Activated CD4-positive, alpha-beta T cell treated with anti-CD3 and anti-CD28 coated beads, Interleukin-2, Interleukin-6, amounts not matched to agents 100 ng/mL and 50 ng/mL, durations not matched to agents 16 hours and 8 hours (primary cell): ENCODE measurements around the gene TCF15.

ENCODE experiments used
- DNase-seq: peaks from one replicate; pipeline ENCODE4 v3.0.0-alpha.2; 2020

The TCF15 gene

DNA sequence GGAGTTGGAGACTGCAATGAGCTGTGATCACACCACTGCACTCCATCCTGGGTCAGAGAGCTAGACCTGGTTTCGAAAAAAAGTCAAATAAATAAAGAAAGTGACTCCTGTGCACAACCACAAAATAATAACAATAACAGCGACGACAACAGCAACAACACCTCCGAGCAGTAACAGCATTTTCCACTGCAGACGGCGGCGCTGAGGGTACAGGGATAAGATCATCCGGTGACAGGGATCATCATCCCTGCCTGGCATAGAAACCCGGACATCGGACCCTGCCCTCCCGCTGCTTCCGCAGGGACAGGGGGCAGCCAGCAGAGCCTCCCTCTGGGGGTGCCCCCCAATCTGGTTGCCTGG lies 31.4 kb upstream of the TCF15 start:
- no peak for DNase-seq

DNA sequence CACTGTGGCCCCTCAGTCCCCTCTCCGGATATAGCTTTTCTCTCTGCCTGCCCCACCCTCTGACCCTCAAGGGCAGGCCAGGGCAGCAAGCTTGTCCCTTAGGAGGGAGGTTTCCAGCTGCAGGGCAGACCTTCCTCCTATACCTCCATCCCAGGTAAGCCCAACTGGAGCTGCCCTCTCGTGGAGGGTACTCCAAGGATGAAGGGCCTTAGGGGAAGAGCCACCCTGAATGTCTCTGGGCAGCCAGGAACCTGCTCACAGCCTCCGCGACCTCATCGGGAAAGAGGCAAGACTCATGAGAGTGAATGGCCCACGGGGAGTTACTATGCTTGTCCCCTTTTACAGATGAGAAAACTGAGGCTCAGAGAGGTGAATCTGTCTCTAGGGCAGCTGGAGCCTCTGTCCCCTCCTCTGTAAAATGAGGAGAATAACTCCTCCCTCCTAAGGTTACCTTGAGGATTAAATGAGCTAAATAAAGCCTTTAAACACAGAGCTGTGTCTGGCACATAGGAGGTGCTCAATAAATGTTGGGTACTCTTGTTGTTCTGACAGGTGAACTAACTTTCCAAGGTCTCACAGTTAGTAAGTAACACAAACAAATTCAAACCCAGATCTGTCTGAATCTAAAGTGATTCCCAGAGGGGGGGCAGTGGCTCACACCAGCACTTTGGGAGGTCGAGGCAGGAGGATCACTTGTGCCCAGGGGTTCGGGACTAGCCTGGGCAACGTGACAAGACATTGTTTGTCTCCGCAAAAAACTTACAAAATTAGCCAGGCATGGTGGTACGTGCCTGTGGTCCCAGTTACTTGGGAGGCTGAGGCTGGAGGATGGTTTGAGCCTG lies 30.8 kb upstream of the TCF15 start:
- no peak for DNase-seq

DNA sequence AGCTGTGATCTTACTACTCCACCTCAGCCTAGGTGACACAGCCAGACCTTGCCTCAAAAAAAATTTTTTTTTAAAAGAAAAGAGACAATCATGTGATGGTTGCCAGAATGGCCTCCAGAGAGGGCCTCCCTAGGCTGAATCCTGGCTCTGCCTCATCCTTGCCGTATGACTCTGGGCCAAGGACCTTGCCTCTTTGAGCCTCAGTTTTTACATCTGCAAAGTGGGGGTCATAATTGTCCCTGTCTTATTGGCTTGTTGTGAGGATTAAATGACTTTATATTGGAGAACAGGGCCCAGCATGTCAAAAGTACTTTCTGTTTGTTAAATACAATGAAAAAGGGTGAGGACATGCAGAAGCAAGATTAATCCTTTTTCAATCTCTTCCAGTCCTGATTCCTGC lies 28.5 kb upstream of the TCF15 start:
- DNase-seq: no peak

DNA sequence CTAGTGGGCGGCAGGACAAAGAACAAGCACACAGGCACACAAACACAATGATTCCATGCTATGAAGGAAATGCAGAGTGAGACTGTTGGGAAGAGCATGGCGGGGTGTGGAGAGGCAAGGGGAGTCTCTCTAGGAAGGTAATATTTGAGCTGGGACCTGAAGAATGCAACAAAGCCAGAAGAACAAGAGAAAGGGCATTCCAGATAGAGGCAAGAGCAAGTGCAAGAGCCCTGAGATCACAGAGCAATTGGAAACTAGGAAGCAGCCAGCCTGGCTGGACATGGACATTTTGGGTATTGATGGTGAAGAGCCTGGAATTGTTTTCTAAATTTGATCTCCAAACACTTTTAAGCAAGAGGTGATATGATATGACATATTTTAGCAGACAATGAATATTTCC lies 27.4 kb upstream of the TCF15 start:
- no peak for DNase-seq

- no peak for DNase-seq
These were observed 25.8 kb upstream of the TCF15 start for GRCh38 chr20:635893-636338.

- no peak for DNase-seq
These were observed 25.2 kb upstream of the TCF15 start for GRCh38 chr20:635028-635892.

DNA sequence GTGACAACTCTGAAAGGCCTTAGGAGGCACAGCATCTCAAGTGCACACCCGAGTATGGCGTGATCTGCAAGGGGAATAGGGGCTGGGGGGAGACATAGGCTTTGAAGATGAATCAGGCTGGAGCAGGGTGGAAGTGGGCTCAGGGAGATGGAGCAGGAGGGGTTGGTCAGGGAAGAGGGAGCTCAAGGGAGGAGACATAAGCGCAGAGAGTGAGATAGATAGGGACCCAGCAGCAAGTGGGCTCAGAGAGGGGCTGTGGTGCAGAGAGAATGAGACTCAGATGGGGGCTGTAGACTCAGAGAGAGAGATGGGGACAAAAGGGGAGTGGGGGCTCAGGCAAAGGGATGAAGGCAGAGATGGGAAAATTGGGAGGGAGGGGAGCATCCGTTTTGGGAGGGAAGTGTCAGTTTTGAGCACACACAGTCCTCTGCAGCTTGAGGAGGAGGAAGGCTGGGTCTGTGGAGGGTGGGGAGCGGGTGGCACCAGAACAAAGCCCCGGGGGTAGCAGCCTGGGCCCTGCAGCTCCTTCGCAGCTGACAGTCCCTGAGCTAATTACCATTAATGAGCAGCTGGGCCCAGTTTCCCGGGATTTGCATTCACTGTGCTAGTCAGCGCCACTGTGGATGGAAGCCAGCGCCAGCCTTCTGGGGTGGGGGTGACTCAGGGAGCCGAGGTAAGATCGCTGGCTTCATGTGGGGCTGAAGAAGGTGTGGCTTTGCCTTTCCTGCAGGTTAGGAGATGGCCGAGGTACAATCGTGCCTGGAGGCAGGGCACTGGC lies 24.2 kb upstream of the TCF15 start:
- DNase-seq: no peak

DNA sequence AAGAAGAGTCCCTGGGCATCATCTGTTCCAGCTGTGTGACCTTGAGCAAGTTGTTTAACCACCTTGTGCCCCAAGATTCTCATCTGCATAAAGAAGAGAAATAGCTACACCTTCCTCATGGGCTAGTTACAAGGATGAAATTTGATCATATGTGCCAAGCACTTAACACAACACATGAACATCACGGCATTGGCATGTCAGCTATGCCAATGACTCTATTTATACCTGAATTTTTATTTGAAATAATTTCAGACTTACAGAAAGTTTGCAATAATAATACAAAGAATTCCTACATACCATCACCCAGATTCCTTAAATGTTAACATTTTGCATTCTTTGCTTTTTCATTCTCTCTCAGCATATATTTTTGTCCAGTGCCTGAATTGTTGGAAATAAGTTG lies 21.0 kb upstream of the TCF15 start:
- no peak for DNase-seq

DNA sequence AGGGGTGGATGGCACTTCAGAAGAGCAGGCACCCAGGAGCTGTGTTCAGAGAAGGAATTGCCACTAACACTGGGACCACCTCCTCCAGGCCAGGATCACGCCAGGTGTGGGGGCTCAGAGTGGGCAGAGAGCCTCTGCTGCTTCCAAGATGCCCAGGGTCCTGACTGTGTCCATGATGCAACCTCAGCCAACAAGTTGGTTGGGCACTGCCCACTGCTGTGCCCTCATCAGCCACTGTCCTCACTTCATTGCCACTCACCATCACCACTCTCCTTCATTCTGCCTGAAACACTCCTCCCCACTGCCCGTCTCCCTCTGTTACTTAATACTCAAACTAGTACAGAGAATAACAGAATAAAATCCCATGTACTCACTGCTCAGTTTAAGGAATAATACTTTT lies 16.5 kb upstream of the TCF15 start:
- DNase-seq: no peak

DNA sequence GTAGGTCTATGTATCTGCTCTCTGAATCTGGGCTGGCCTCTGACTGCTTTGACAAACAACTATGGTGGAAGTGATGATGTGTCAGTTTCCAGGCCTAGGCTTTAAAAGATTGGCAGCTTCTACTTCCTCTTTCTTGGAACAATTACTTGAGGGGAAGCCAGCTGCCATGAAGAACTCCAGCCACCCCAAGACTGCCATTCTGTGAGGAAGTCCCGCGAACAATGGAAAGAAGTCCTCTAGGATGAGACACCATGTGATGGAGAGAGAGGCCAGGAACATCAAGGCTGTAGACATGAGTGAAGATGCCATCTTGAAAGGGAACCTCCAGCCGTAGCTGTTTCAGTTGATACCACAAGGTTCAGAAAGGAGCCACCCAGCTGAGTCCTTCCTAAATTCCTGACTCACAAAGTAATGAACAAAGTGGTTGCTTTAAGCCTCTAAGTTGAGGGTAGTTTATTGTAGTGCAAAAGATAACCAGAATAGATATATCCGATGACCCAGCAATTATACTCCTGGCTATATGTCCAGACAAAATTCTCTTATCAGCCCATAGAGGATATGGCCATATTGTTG lies 15.3 kb upstream of the TCF15 start:
- DNase-seq: no peak

GRCh38 chr20:623704-624103 lies 13.6 kb upstream of the TCF15 start:
- DNase-seq: no peak

GRCh38 chr20:623021-623420 lies 12.9 kb upstream of the TCF15 start:
- no peak for DNase-seq

GRCh38 chr20:622161-622560 lies 12.1 kb upstream of the TCF15 start:
- no peak for DNase-seq

DNA sequence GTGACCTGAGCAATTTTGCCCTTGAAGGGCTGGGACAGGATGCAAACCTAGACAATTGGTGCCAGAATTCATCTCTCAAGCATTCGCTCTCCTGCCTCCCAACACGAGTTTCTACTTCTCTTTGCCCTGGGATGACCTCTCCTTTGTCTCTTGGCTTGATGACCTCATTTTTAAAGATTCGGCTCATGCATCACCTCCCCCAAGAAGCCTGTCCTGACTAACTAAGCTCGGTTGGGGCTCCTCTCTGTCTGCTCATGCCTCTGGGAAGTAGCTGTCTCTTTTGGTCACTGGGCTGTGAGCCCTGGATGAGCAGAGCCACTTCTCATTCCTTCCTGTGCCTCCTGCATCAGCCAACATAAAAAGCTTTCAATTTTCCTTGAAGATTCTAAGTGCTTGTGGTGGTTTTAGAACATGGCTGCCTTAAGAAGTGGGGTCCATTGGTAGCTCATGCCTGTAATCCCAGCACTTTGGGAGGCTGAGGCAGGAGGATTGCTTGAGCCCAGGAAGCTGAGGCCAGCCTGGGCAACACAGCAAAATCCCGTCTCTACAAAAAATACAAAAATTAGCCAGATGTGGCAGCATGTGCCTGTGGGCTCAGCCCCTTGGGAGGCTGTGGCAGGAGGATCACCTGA lies 11.1 kb upstream of the TCF15 start:
- DNase-seq: no peak

- DNase-seq: no peak
These were observed 10.1 kb upstream of the TCF15 start for GRCh38 chr20:620246-620645.

DNA sequence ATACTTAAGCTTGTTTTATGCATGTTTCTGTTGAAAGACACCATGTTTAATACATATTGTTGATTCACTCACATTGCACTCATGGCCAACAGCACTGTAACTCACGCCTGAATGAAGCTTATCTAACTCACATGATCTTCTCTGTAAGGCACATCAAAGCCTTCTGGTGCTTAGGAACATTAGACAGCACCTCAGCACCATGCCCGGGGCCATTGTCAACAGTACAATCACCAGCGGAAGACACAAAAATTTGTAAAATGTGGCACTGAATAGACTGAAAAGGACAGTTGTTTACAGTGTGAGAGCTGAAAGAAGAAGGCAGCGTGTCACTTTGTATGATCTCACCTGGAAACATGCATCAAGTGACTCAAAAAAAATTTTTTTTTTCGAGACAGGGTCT lies 8.9 kb upstream of the TCF15 start:
- DNase-seq: no peak

- DNase-seq: no peak
These were observed 8.0 kb upstream of the TCF15 start for GRCh38 chr20:617934-618690.

DNA sequence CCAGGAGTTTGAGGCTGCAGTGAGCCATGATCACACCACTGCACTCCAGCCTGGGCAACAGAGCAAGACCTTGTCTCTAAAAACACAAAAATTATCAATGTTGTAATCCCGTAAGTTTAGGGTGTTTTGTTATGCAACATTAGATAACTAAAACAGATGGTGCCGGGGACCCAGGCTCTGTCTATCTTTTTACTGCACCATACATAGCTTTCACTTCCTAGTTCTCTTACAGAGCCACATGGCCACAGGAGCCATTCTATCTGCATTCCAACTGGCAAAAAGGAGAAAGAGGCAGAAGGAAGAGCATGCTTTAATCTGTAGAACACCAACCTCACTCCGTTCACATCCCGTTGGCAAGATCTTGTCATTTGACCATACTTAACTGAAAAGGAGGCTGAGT lies 5.4 kb upstream of the TCF15 start:
- DNase-seq: no peak

GRCh38 chr20:611843-612185 lies 1.7 kb upstream of the TCF15 start:
- DNase-seq: no peak

- DNase-seq: no peak
These were observed 1.1 kb upstream of the TCF15 start for GRCh38 chr20:611047-611842.

GRCh38 chr20:609371-609964 lies 641 bp downstream of the TCF15 start:
- DNase-seq: no peak
